Subcutaneous abdominal adipose tissue (tissue), 5 donors: ENCODE data around the gene KCND3.

Source experiments
- H3K27ac ChIP-seq: one replicate; pipeline ENCODE4 v1.7.0; 2013; ENCODE audit warnings: low read depth, mild to moderate bottlenecking, inconsistent platforms, low read length, moderate library complexity
- H3K27me3 ChIP-seq, 5 donors: one replicate each; pipeline ENCODE4 v1.7.0; 2013; ENCODE audit warnings: low read length in 5 of 5, inconsistent platforms in 1 of 5; ENCODE audit not compliant: control insufficient read depth in 5 of 5, insufficient read depth in 4 of 5
- H3K36me3 ChIP-seq, 5 donors: one replicate each; pipeline ENCODE4 v1.7.0; 2013; ENCODE audit warnings: low read length in 5 of 5; ENCODE audit not compliant: control insufficient read depth in 5 of 5, insufficient read depth in 5 of 5
- H3K4me1 ChIP-seq, 5 donors: one replicate each; pipeline ENCODE4 v1.7.0; 2013; ENCODE audit warnings: low read length in 5 of 5, mild to moderate bottlenecking in 3 of 5, moderate library complexity in 1 of 5; ENCODE audit not compliant: control insufficient read depth in 5 of 5, insufficient read depth in 5 of 5
- H3K4me3 ChIP-seq, 5 donors: one replicate each; pipeline ENCODE4 v1.7.0; 2013; ENCODE audit warnings: low read length in 5 of 5, low read depth in 1 of 5
- H3K9ac ChIP-seq, 5 donors: one replicate each; pipeline ENCODE4 v1.7.0; 2013; ENCODE audit warnings: low read length in 5 of 5, mild to moderate bottlenecking in 4 of 5, moderate library complexity in 3 of 5
- H3K9me3 ChIP-seq, 5 donors: one replicate each; pipeline ENCODE4 v1.7.0; 2013; ENCODE audit warnings: low read length in 5 of 5; ENCODE audit not compliant: control insufficient read depth in 5 of 5
- donor health status: healthy.
- donor health status: healthy.
- donor health status: healthy.
- donor health status: healthy.
- donor health status: healthy.

KCND3 gene

DNA sequence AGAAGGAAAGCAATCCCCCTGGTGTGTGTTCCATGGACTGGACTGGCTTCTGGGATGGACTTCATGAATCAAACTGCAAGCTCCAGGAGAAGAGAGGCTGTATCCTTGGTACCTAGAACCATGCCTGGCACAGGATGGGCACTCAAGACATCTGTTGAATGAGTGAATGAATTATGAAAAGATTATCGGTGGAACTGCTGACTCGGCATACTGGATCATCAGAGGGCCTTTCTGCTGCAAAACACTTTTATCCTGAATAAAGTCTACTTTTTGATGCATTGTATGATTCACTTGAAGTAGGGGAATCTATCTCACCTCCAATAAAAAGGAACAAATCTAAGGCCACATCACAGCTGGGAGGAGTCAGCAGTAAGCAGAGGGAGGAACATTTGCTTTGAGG lies 190.9 kb downstream of the KCND3 start:
- Histone ChIP-seq H3K9ac (no peak overlapping the region), H3K36me3 (no peaks in the 10 kb centered on the region), H3K4me3 (no peak overlapping the region), H3K27ac (no peak overlapping the region), H3K4me1 (no peaks in the 10 kb centered on the region), H3K9me3 (no peaks in the 10 kb centered on the region), H3K27me3 (no peaks in the 10 kb centered on the region)

GRCh38 chr1:111795401-111795800 lies 194.1 kb downstream of the KCND3 start:
- no peaks in the 10 kb centered on the region for H3K9me3 ChIP-seq
- H3K4me1 ChIP-seq, result peaks cover 0 to 6% (median 5%) of the 10 kb centered on the region in 5 donors
- peaks cover 0 to 3% (median 0%) of the 10 kb centered on the region in 5 donors for H3K27me3 ChIP-seq
- no peak overlapping the region for H3K9ac ChIP-seq
- no peaks in the 10 kb centered on the region for H3K36me3 ChIP-seq
- no peak overlapping the region for H3K4me3 ChIP-seq
- no peak overlapping the region for H3K27ac ChIP-seq

- H3K36me3 ChIP-seq, result no peaks in the 10 kb centered on the region
- H3K27ac ChIP-seq, result no peak overlapping the region
- H3K4me3 ChIP-seq, result no peak overlapping the region
- peaks cover 0 to 3% (median 0%) of the 10 kb centered on the region in 5 donors for H3K27me3 ChIP-seq
- H3K4me1 ChIP-seq, result peaks cover 0 to 13% (median 10%) of the 10 kb centered on the region in 5 donors
- no peaks in the 10 kb centered on the region for H3K9me3 ChIP-seq
- no peak overlapping the region for H3K9ac ChIP-seq
These were observed 195.5 kb downstream of the KCND3 start for GRCh38 chr1:111793923-111794322.

- Histone ChIP-seq H3K4me3 (peak overlapping the region in 1 of 5 donors; percentile 5), H3K27me3 (peaks cover 0 to 3% (median 0%) of the 10 kb centered on the region in 5 donors), H3K9ac (no peak overlapping the region), H3K9me3 (no peaks in the 10 kb centered on the region), H3K27ac (no peak overlapping the region), H3K36me3 (no peaks in the 10 kb centered on the region), H3K4me1 (peaks cover 0 to 17% (median 15%) of the 10 kb centered on the region in 5 donors)
These were observed 197.2 kb downstream of the KCND3 start for GRCh38 chr1:111792249-111792648.

GRCh38 chr1:111791776-111792175 lies 197.7 kb downstream of the KCND3 start:
- Histone ChIP-seq H3K9me3 (no peaks in the 10 kb centered on the region), H3K4me1 (peaks cover 0 to 17% (median 15%) of the 10 kb centered on the region in 5 donors), H3K36me3 (no peaks in the 10 kb centered on the region), H3K4me3 (no peak overlapping the region), H3K27ac (no peak overlapping the region), H3K9ac (no peak overlapping the region), H3K27me3 (peaks cover 0 to 3% (median 0%) of the 10 kb centered on the region in 5 donors)

DNA sequence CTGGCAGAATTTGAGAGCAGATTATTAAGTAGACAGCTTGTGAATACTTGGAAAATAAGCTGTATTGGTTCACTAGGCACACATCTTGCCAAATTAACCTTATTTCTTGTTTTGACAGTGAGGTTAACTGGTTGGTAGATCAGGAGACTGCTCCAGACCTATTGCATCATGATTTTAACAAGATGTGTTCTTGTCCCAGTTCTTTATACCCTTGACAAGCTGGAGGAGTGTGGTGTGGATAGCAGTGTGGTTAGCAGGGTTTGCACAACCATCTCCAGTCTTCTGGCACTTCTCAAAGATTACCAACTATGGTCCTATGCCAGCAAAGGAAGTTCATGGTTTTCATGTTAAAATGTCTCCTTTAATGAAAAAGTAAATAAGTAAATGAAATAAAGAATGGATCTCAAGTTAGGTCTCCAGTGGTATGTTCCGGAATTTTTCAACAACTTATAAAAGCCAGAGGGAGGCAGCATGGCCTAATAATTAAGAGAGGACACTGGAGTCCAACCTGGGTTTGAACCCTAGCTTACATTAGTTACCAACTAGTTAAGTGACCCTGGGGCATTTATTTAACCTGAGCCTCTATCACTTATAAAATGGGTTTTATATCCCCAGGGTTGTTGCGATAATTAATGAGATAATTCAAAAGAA lies 199.7 kb downstream of the KCND3 start:
- no peak overlapping the region for H3K27ac ChIP-seq
- no peaks in the 10 kb centered on the region for H3K9me3 ChIP-seq
- H3K4me1 ChIP-seq, result peaks cover 0 to 17% (median 15%) of the 10 kb centered on the region in 5 donors
- H3K9ac ChIP-seq, result no peak overlapping the region
- H3K27me3 ChIP-seq, result peaks cover 0 to 3% (median 2%) of the 10 kb centered on the region in 5 donors
- H3K36me3 ChIP-seq, result no peaks in the 10 kb centered on the region
- H3K4me3 ChIP-seq, result no peak overlapping the region

DNA sequence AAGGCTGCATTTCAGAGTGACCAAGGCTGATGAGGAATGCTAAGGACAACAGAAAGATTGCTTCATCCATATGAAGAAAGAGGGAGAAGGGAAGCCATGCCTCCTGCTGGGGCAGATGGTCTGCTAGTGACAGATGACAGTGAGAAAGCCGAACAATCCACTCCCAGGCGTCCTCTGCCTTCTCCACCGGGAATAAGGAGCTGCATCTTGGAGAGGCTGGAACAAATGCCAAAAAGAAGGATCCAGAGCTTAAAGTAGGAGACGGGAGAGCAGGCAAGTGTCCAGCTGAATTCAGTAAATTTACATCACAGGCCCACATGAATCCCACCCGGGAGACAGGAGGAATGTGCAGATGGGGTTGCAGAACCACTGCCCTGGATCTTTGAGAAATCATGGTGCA lies 200.3 kb downstream of the KCND3 start:
- no peaks in the 10 kb centered on the region for H3K36me3 ChIP-seq
- no peak overlapping the region for H3K4me3 ChIP-seq
- peaks cover 0 to 17% (median 15%) of the 10 kb centered on the region in 5 donors for H3K4me1 ChIP-seq
- H3K27me3 ChIP-seq, result peaks cover 0 to 3% (median 2%) of the 10 kb centered on the region in 5 donors
- no peaks in the 10 kb centered on the region for H3K9me3 ChIP-seq
- H3K9ac ChIP-seq, result peak overlapping the region in 1 of 5 donors; percentile 41
- no peak overlapping the region for H3K27ac ChIP-seq

- H3K9me3 ChIP-seq, result no peaks in the 10 kb centered on the region
- no peak overlapping the region for H3K27ac ChIP-seq
- peaks cover 0 to 15% (median 10%) of the 10 kb centered on the region in 5 donors for H3K4me1 ChIP-seq
- no peaks in the 10 kb centered on the region for H3K36me3 ChIP-seq
- H3K4me3 ChIP-seq, result no peak overlapping the region
- H3K9ac ChIP-seq, result peak overlapping the region in 1 of 5 donors; percentile 2
- peaks cover 0 to 2% (median 0%) of the 10 kb centered on the region in 5 donors for H3K27me3 ChIP-seq
These were observed 202.7 kb downstream of the KCND3 start for GRCh38 chr1:111786669-111787207.

GRCh38 chr1:111784273-111784901 lies 205.1 kb downstream of the KCND3 start:
- H3K27me3 ChIP-seq, result peaks cover 0 to 2% (median 0%) of the 10 kb centered on the region in 5 donors
- H3K9me3 ChIP-seq, result no peaks in the 10 kb centered on the region
- no peaks in the 10 kb centered on the region for H3K36me3 ChIP-seq
- H3K4me1 ChIP-seq, result peaks cover 0 to 14% (median 7%) of the 10 kb centered on the region in 5 donors
- no peak overlapping the region for H3K4me3 ChIP-seq
- no peak overlapping the region for H3K9ac ChIP-seq
- H3K27ac ChIP-seq, result no peak overlapping the region

DNA sequence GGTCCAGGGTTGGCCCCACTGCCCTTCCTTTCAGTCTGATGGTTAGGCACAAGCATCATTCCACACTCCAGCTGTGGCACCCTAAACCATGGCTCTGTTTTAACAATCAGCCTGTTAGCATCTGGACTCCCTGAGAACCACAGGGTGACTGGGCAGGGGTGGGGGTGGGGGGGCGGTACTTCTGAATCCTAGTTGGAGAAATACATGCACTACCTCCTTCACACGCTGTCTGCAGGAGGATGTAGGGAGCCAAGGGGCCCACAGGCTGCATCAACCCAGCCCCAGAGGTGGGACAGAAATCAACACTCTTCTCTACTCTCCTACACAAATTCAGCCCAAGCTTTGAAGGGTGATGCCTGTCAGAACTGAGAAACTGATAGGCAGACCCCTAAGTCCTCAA lies 209.9 kb downstream of the KCND3 start:
- no peak overlapping the region for H3K4me3 ChIP-seq
- peaks cover 0 to 3% (median 0%) of the 10 kb centered on the region in 5 donors for H3K36me3 ChIP-seq
- H3K9me3 ChIP-seq, result no peaks in the 10 kb centered on the region
- no peak overlapping the region for H3K27ac ChIP-seq
- peaks cover 0 to 3% (median 0%) of the 10 kb centered on the region in 5 donors for H3K4me1 ChIP-seq
- no peaks in the 10 kb centered on the region for H3K27me3 ChIP-seq
- no peak overlapping the region for H3K9ac ChIP-seq
